HUDEP-2 (cell line): Measurements from ENCODE around the gene SMAD7.
A peak's percentile ranks its signal among the peaks of the same experiment; 100 is the strongest.

Experiments used
- DNase-seq, 76 experiments: peaks; one replicate each; lab custom pipeline; 2025; ENCODE audit not compliant: unreplicated experiment in 76 of 76; lab: John Stamatoyannopoulos, UW

Gene SMAD7

GRCh38 chr18:48896875-48897511, 53.8 kb downstream of the SMAD7 start:
- DNase-seq = peak in 54 of 76 experiments; percentile 2 to 81 (median 48)

- no peak for DNase-seq
Measured at GRCh38 chr18:48896326-48896874, 54.4 kb downstream of the SMAD7 start.

- DNase-seq = no peak
Measured at GRCh38 chr18:48894799-48895346, 55.9 kb downstream of the SMAD7 start.

GRCh38 chr18:48893608-48894600, 56.9 kb downstream of the SMAD7 start:
- DNase-seq = no peak

GRCh38 chr18:48893061-48893607, 57.6 kb downstream of the SMAD7 start:
- DNase-seq = no peak

GRCh38 chr18:48892146-48892855, 58.5 kb downstream of the SMAD7 start:
- DNase-seq = no peak

GRCh38 chr18:48891721-48892120, 59.0 kb downstream of the SMAD7 start:
- no peak for DNase-seq

- DNase-seq = no peak
Measured at GRCh38 chr18:48889981-48890762, 60.6 kb downstream of the SMAD7 start.

- peak in 1 of 76 experiments; percentile 5 for DNase-seq
Measured at GRCh38 chr18:48889115-48889941, 61.4 kb downstream of the SMAD7 start.

GRCh38 chr18:48888773-48889080, 62.0 kb downstream of the SMAD7 start:
- DNase-seq = no peak

GRCh38 chr18:48887905-48888772, 62.6 kb downstream of the SMAD7 start:
- no peak for DNase-seq

GRCh38 chr18:48887294-48887904, 63.4 kb downstream of the SMAD7 start:
- no peak for DNase-seq

- no peak for DNase-seq
Measured at GRCh38 chr18:48886520-48887293, 64.1 kb downstream of the SMAD7 start.

GRCh38 chr18:48885924-48886400, 64.8 kb downstream of the SMAD7 start:
- no peak for DNase-seq

GRCh38 chr18:48885266-48885923, 65.4 kb downstream of the SMAD7 start:
- DNase-seq = no peak

- no peak for DNase-seq
Measured at GRCh38 chr18:48884771-48885170, 66.0 kb downstream of the SMAD7 start.
